HCT116 (cell line): ENCODE data around the gene TEX2. TPM values are rescaled to one million over a fixed set of nuclear protein-coding genes. Genes with fewer than 3 reads are reported as not detected.

ENCODE experiments used
- ATAC-seq: fragments of 200-7000 bp; cut with Tn5 transposase; 2 replicates; pipeline ENCODE4 v1.9.1; 2020; ENCODE audit warnings: mild to moderate bottlenecking, moderate library complexity
- BruUV-seq: library from RNA; stranded (reverse); fragments of 400-500 nt; replicated peaks from 2 replicates; lab custom pipeline; 2021; lab: Mats Ljungman, UMichigan
- CTCF ChIA-PET: fragments of 300-600 bp; sonication (Branson Sonifier 250); formaldehyde crosslinking; loops from one replicate; lab custom pipeline; 2021; ENCODE audit warnings: antibody characterized with exemption; lab: Charles Lee
- POLR2A ChIA-PET: fragments of 300-600, 350-600 bp; sonication (Branson Sonifier 250); formaldehyde crosslinking; loops from one replicate; lab custom pipeline; 2021; ENCODE audit warnings: antibody characterized with exemption; lab: Charles Lee
- RAD21 ChIA-PET, 2 experiments: fragments of 300-600 bp; sonication (Branson Sonifier 250); formaldehyde crosslinking; loops; one replicate each; lab custom pipeline; 2023; ENCODE audit warnings: low total read pairs in 2 of 2; ENCODE audit not compliant: uncharacterized antibody in 2 of 2, unreplicated experiment in 2 of 2, low non-redundant PET in 1 of 2; lab: Charles Lee
- DNase-seq: peaks from one replicate; pipeline ENCODE4 v3.0.0-alpha.2; 2010; ENCODE audit warnings: low read depth, low spot score
- H2AFZ ChIP-seq: fragments of 200-600 bp; shearing (Covaris generic), sonication (generic); 2 replicates; pipeline ENCODE4 v1.6.1; 2017; ENCODE audit warnings: low read depth, mixed run types, mixed read lengths, antibody characterized with exemption, low read length; ENCODE audit not compliant: poor library complexity, severe bottlenecking
- H3K27ac ChIP-seq: 2 replicates; pipeline ENCODE4 v1.5.1; 2012; ENCODE audit warnings: low read depth, low read length
- H3K27me3 ChIP-seq: fragments of 200-600 bp; sonication (generic); 2 replicates; pipeline ENCODE4 v1.6.1; 2016; ENCODE audit warnings: mixed run types, low read length, mixed read lengths; ENCODE audit not compliant: insufficient read depth
- H3K36me3 ChIP-seq, 2 experiments: fragments of 200-500 bp in 1 of 2; fragments of 200-600 bp in 1 of 2; sonication (Bioruptor generic) in 1 of 2; sonication (generic) in 1 of 2; 2 replicates each; pipeline versions ENCODE4 v1.5.1 to v1.6.1; 2014 to 2016; ENCODE audit warnings: low read length in 2 of 2, inconsistent platforms in 1 of 2, mixed read lengths in 1 of 2, mixed run types in 1 of 2; ENCODE audit not compliant: insufficient read depth in 2 of 2, control insufficient read depth in 1 of 2
- H3K4me1 ChIP-seq, 2 experiments: fragments of 200-600 bp in 1 of 2; sonication (generic) in 1 of 2; 2 replicates each; pipeline versions ENCODE4 v1.5.1 to v1.6.1; 2012 to 2017; ENCODE audit warnings: low read length in 2 of 2, inconsistent platforms in 1 of 2, mild to moderate bottlenecking in 1 of 2, mixed read lengths in 1 of 2, mixed run types in 1 of 2, moderate library complexity in 1 of 2; ENCODE audit not compliant: insufficient read depth in 2 of 2, control insufficient read depth in 1 of 2
- H3K4me2 ChIP-seq: fragments of 200-600 bp; sonication (generic); 2 replicates; pipeline ENCODE4 v1.6.1; 2017; ENCODE audit warnings: mixed run types, low read length, mixed read lengths
- H3K4me3 ChIP-seq, 2 experiments: fragments of 200-600 bp in 1 of 2; sonication (generic) in 1 of 2; replicated peaks in 1 of 2; 2 replicates each; pipeline ENCODE4 v1.5.1; 2011 to 2016; ENCODE audit warnings: low read length in 2 of 2, control low read depth in 1 of 2, low read depth in 1 of 2, mild to moderate bottlenecking in 1 of 2, mixed read lengths in 1 of 2, mixed run types in 1 of 2
- H3K79me2 ChIP-seq: fragments of 200-600 bp; sonication (generic); 2 replicates; pipeline ENCODE4 v1.6.1; 2017; ENCODE audit warnings: mild to moderate bottlenecking, mixed run types, low read length, moderate library complexity, mixed read lengths; ENCODE audit not compliant: insufficient read depth
- H3K9ac ChIP-seq: fragments of 200-600 bp; sonication (generic); 2 replicates; pipeline ENCODE4 v1.6.1; 2016; ENCODE audit warnings: low read length, mixed read lengths
- H3K9me2 ChIP-seq: fragments of 200-600 bp; sonication (generic), shearing (Covaris generic); 2 replicates; pipeline ENCODE4 v1.6.1; 2017; ENCODE audit warnings: mixed run types, mild to moderate bottlenecking, moderate library complexity; ENCODE audit not compliant: insufficient read depth
- H3K9me3 ChIP-seq, 2 experiments: fragments of 200-500 bp in 1 of 2; fragments of 200-600 bp in 1 of 2; sonication (Bioruptor generic) in 1 of 2; sonication (generic) in 1 of 2; 2 replicates each; pipeline ENCODE4 v1.6.1; 2014 to 2017; ENCODE audit warnings: low read length in 2 of 2, mixed read lengths in 2 of 2, inconsistent platforms in 1 of 2, low read depth in 1 of 2, mild to moderate bottlenecking in 1 of 2, mixed run types in 1 of 2, moderate library complexity in 1 of 2; ENCODE audit not compliant: control insufficient read depth in 1 of 2, insufficient read depth in 1 of 2
- H4K20me1 ChIP-seq: fragments of 200-600 bp; sonication (generic), shearing (Covaris generic); 2 replicates; pipeline ENCODE4 v1.6.1; 2017; ENCODE audit warnings: mixed run types, mild to moderate bottlenecking, moderate library complexity; ENCODE audit not compliant: insufficient read depth
- CBX3 ChIP-seq: IDR thresholded peaks from 2 replicates; pipeline ENCODE4 v1.6.1; 2012; ENCODE audit warnings: low read depth
- CEBPB ChIP-seq: IDR thresholded peaks from 2 replicates; pipeline ENCODE4 v1.6.1; 2012; ENCODE audit warnings: low read depth
- ELF1 ChIP-seq: IDR thresholded peaks from 2 replicates; pipeline ENCODE4 v1.6.1; 2012; ENCODE audit warnings: low read depth, borderline replicate concordance
- EZH2 ChIP-seq: fragments of 200-600 bp; sonication (generic); IDR thresholded peaks from 2 replicates; pipeline ENCODE4 v1.6.1; 2017; ENCODE audit warnings: antibody characterized with exemption, mixed run types
- EZH2phosphoT487 ChIP-seq: fragments of 200-600 bp; IDR thresholded peaks from 2 replicates; pipeline ENCODE4 v1.6.1; 2018; ENCODE audit warnings: antibody characterized with exemption, borderline replicate concordance
- FOSL1 ChIP-seq: IDR thresholded peaks from 2 replicates; pipeline ENCODE4 v1.6.1; 2012; ENCODE audit warnings: low read depth
- JUND ChIP-seq: IDR thresholded peaks from 2 replicates; pipeline ENCODE4 v1.6.1; 2012
- POLR2A ChIP-seq: IDR thresholded peaks from 2 replicates; pipeline ENCODE4 v1.7.0; 2011; ENCODE audit warnings: borderline replicate concordance; ENCODE audit not compliant: insufficient read depth, insufficient read length; ENCODE audit errors: extremely low read depth
- POLR2AphosphoS5 ChIP-seq: IDR thresholded peaks from 2 replicates; pipeline ENCODE4 v1.6.1; 2011; ENCODE audit warnings: mild to moderate bottlenecking, low read depth, low read length, moderate library complexity
- RAD21 ChIP-seq: IDR thresholded peaks from 2 replicates; pipeline ENCODE4 v1.6.1; 2012; ENCODE audit warnings: low read depth, mild to moderate bottlenecking
- SP1 ChIP-seq: IDR thresholded peaks from 2 replicates; pipeline ENCODE4 v1.6.1; 2012; ENCODE audit warnings: low read depth
- SRF ChIP-seq: IDR thresholded peaks from 2 replicates; pipeline ENCODE4 v1.6.1; 2012; ENCODE audit warnings: low read depth
- TCF7L2 ChIP-seq: IDR thresholded peaks from 2 replicates; pipeline ENCODE4 v1.7.0; 2011; ENCODE audit warnings: borderline replicate concordance, inconsistent platforms; ENCODE audit not compliant: insufficient read depth, insufficient read length; ENCODE audit errors: extremely low read depth
- YY1 ChIP-seq: IDR thresholded peaks from 2 replicates; pipeline ENCODE4 v1.6.1; 2011; ENCODE audit warnings: low read length, low read depth, moderate library complexity, mild to moderate bottlenecking; ENCODE audit not compliant: insufficient replicate concordance; ENCODE audit errors: extremely low read depth
- ZFX ChIP-seq: fragments of 450-650 bp; IDR thresholded peaks from 2 replicates; pipeline ENCODE4 v1.6.1; 2017
- ZNF274 ChIP-seq: fragments of 200-500 bp; sonication (Bioruptor generic); IDR thresholded peaks from 2 replicates; pipeline ENCODE4 v1.6.1; 2014; ENCODE audit warnings: mild to moderate bottlenecking, low read depth, low read length, inconsistent platforms
- intact Hi-C: fragments of 100-400 bp; cut with micrococcal nuclease; formaldehyde crosslinking; loops from 2 replicates; pipeline ENCODE4 v1.10.0; 2022
- total RNA-seq: library from RNA; stranded (reverse); gene quantifications from one replicate; pipeline ENCODE4 v1.2.1, GENCODE V29; 2021; ENCODE audit not compliant: unreplicated experiment
- TF ChIP-seq, protein P1 (sequence below): IDR thresholded peaks from 2 replicates; pipeline ENCODE4 v1.6.1; 2012; ENCODE audit warnings: low read depth
- TF ChIP-seq, protein P2 (sequence below): IDR thresholded peaks from 2 replicates; pipeline ENCODE4 v1.6.1; 2011; ENCODE audit warnings: mild to moderate bottlenecking, low read length, moderate library complexity; ENCODE audit not compliant: insufficient replicate concordance; ENCODE audit errors: extremely low read depth
- TF ChIP-seq, protein P3 (sequence below), 3 experiments: fragments of 200-600 bp in 1 of 3; sonication (generic) in 1 of 3; IDR thresholded peaks in 2 of 3; conservative IDR thresholded peaks in 1 of 3; 2 replicates each; pipeline ENCODE4 v1.5.1; 2012 to 2017; ENCODE audit warnings: low read depth in 2 of 3, low read length in 2 of 3, antibody characterized with exemption in 1 of 3, borderline replicate concordance in 1 of 3, control low read depth in 1 of 3, mild to moderate bottlenecking in 1 of 3, mixed read lengths in 1 of 3, mixed run types in 1 of 3, moderate library complexity in 1 of 3; ENCODE audit not compliant: insufficient read depth in 1 of 3
- TF ChIP-seq, protein P4 (sequence below): IDR thresholded peaks from 2 replicates; pipeline ENCODE4 v1.6.1; 2012

The TEX2 gene
- total RNA-seq, 1 experiment from 2014 or later, result 24.6 TPM

DNA sequence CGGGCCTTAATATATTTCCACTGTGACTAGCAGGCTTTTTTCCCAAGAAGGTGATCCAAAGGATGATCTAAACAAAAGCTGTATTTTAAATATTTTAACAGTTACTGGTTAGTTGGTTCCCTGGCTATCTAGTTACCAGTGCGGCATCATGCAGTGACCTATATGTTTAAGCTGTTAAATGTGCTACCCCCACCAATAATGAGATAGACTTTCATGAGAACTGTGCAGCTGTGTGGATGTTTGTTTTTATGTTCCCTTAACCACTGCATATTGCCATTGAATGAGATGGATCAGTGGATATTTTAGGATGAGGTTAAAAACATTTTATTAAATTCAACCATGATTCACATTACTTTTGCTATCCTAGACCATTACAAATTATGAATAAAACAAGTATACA lies 150.1 kb downstream of the TEX2 start:
- Histone ChIP-seq H3K9me3 (no peaks in the 10 kb centered on the region), H4K20me1 (no peaks in the 10 kb centered on the region), H3K4me3 (no peak overlapping the region), H3K27me3 (no peaks in the 10 kb centered on the region)
- intact Hi-C loops, result no loop called here
- ChIA-PET CTCF (interaction anchor here (1.0 kb wide), 1 partner anchor 21 kb away, joined by 3 read pairs; no protein-coding TSS in a partner anchor), RAD21 (no interaction called here)
- TF ChIP-seq YY1, result no peak
- no peak for TF ChIP-seq TCF7L2
- TF ChIP-seq, protein P1, sequence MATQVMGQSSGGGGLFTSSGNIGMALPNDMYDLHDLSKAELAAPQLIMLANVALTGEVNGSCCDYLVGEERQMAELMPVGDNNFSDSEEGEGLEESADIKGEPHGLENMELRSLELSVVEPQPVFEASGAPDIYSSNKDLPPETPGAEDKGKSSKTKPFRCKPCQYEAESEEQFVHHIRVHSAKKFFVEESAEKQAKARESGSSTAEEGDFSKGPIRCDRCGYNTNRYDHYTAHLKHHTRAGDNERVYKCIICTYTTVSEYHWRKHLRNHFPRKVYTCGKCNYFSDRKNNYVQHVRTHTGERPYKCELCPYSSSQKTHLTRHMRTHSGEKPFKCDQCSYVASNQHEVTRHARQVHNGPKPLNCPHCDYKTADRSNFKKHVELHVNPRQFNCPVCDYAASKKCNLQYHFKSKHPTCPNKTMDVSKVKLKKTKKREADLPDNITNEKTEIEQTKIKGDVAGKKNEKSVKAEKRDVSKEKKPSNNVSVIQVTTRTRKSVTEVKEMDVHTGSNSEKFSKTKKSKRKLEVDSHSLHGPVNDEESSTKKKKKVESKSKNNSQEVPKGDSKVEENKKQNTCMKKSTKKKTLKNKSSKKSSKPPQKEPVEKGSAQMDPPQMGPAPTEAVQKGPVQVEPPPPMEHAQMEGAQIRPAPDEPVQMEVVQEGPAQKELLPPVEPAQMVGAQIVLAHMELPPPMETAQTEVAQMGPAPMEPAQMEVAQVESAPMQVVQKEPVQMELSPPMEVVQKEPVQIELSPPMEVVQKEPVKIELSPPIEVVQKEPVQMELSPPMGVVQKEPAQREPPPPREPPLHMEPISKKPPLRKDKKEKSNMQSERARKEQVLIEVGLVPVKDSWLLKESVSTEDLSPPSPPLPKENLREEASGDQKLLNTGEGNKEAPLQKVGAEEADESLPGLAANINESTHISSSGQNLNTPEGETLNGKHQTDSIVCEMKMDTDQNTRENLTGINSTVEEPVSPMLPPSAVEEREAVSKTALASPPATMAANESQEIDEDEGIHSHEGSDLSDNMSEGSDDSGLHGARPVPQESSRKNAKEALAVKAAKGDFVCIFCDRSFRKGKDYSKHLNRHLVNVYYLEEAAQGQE, result no peak
- TF ChIP-seq, protein P2, sequence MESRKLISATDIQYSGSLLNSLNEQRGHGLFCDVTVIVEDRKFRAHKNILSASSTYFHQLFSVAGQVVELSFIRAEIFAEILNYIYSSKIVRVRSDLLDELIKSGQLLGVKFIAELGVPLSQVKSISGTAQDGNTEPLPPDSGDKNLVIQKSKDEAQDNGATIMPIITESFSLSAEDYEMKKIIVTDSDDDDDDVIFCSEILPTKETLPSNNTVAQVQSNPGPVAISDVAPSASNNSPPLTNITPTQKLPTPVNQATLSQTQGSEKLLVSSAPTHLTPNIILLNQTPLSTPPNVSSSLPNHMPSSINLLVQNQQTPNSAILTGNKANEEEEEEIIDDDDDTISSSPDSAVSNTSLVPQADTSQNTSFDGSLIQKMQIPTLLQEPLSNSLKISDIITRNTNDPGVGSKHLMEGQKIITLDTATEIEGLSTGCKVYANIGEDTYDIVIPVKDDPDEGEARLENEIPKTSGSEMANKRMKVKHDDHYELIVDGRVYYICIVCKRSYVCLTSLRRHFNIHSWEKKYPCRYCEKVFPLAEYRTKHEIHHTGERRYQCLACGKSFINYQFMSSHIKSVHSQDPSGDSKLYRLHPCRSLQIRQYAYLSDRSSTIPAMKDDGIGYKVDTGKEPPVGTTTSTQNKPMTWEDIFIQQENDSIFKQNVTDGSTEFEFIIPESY, result no peak
- TF ChIP-seq, protein P3, sequence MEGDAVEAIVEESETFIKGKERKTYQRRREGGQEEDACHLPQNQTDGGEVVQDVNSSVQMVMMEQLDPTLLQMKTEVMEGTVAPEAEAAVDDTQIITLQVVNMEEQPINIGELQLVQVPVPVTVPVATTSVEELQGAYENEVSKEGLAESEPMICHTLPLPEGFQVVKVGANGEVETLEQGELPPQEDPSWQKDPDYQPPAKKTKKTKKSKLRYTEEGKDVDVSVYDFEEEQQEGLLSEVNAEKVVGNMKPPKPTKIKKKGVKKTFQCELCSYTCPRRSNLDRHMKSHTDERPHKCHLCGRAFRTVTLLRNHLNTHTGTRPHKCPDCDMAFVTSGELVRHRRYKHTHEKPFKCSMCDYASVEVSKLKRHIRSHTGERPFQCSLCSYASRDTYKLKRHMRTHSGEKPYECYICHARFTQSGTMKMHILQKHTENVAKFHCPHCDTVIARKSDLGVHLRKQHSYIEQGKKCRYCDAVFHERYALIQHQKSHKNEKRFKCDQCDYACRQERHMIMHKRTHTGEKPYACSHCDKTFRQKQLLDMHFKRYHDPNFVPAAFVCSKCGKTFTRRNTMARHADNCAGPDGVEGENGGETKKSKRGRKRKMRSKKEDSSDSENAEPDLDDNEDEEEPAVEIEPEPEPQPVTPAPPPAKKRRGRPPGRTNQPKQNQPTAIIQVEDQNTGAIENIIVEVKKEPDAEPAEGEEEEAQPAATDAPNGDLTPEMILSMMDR (IDR thresholded peaks at IDR 0.05 in 2 of 3, conservative IDR thresholded peaks at IDR 0.05 in 1 of 3; ENCODE audit: borderline replicate concordance in 1 of 3, insufficient read depth in 1 of 3, low read depth in 2 of 3, low read length in 2 of 3), result no peak
- no peak for TF ChIP-seq SRF
- no peak for TF ChIP-seq CEBPB
- TF ChIP-seq ZNF274, result no peak
- TF ChIP-seq JUND, result no peak
- TF ChIP-seq SP1, result no peak
- TF ChIP-seq CBX3, result no peak
- no peak for TF ChIP-seq POLR2AphosphoS5
- TF ChIP-seq POLR2A, result no peak
- TF ChIP-seq ZFX, result no peak
- TF ChIP-seq RAD21, result no peak
- no peak for TF ChIP-seq EZH2phosphoT487
- TF ChIP-seq, protein P4, sequence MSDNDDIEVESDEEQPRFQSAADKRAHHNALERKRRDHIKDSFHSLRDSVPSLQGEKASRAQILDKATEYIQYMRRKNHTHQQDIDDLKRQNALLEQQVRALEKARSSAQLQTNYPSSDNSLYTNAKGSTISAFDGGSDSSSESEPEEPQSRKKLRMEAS, result no peak
- no peak for TF ChIP-seq FOSL1
- no peak for TF ChIP-seq ELF1
- no peak for TF ChIP-seq EZH2
- TF ChIP-seq, all 23 proteins: peak for 0
- Histone ChIP-seq H3K27ac (no peak overlapping the region), H3K9me2 (no peaks in the 10 kb centered on the region), H3K79me2 (peaks cover 15% of the 10 kb centered on the region), H3K4me1 (peaks cover 5 to 13% of the 10 kb centered on the region in 2 experiments; a peak in 3 of 4 replicates), H2AFZ (no peak overlapping the region), H3K9ac (no peak overlapping the region), H3K36me3 (no peaks in the 10 kb centered on the region), H3K4me2 (no peak overlapping the region)
- ATAC-seq (no peak), DNase-seq (no peak)
- POLR2A ChIA-PET, result no interaction called here
- no TSS peak for BruUV-seq
